ENCODE results near the gene ATOX1.

DNA sequence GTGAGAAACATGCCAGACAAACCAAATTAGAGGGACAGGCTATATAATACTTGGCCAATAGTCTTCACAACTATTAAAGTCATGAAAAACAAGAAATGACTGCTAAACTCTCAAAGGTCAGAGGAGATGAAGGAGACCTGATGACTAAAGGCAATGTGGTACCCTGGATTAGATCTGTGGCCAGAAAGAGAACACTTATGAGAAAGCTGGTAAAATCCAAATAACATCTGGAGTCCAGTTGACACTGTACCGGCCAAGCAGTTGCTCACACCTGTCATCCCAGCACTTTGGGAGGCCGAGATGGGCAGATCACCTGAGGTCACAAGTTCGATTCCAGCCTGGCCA, 24.4 kb downstream of the ATOX1 start:
- TF ChIP-seq POLR2AphosphoS5 (IDR thresholded peaks at IDR 0.05; ENCODE audit: low read depth, low read length) (no peak), POLR2A (IDR thresholded peaks at IDR 0.05; ENCODE audit: control extremely low read depth in 1 of 2, low read depth in 2 of 2, low read length in 2 of 2) (no peak), TCF12 (IDR thresholded peaks at IDR 0.05; ENCODE audit: low read depth, low read length) (no peak)
- TF ChIP-seq, protein P1, sequence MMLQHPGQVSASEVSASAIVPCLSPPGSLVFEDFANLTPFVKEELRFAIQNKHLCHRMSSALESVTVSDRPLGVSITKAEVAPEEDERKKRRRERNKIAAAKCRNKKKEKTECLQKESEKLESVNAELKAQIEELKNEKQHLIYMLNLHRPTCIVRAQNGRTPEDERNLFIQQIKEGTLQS (IDR thresholded peaks at IDR 0.05; ENCODE audit: insufficient read depth, low read depth, low read length): no peak
- TF ChIP-seq, protein P2, sequence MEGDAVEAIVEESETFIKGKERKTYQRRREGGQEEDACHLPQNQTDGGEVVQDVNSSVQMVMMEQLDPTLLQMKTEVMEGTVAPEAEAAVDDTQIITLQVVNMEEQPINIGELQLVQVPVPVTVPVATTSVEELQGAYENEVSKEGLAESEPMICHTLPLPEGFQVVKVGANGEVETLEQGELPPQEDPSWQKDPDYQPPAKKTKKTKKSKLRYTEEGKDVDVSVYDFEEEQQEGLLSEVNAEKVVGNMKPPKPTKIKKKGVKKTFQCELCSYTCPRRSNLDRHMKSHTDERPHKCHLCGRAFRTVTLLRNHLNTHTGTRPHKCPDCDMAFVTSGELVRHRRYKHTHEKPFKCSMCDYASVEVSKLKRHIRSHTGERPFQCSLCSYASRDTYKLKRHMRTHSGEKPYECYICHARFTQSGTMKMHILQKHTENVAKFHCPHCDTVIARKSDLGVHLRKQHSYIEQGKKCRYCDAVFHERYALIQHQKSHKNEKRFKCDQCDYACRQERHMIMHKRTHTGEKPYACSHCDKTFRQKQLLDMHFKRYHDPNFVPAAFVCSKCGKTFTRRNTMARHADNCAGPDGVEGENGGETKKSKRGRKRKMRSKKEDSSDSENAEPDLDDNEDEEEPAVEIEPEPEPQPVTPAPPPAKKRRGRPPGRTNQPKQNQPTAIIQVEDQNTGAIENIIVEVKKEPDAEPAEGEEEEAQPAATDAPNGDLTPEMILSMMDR (IDR thresholded peaks at IDR 0.05; ENCODE audit: control extremely low read depth in 1 of 3, insufficient read depth in 1 of 3, low read depth in 1 of 3, low read length in 3 of 3): no peak

All from H1 (cell line).